Measurements from ENCODE around the gene FARSA. TPM values are rescaled to one million over a fixed set of nuclear protein-coding genes. Genes with fewer than 3 reads are reported as not detected.

The FARSA gene
- total RNA-seq, 1 experiment from 2014 or later, result 194 TPM

GRCh38 chr19:12881172-12881808 lies 52.2 kb downstream of the FARSA start, which contains the start of gene DNASE2:
Gene DNASE2 (minus strand): TSS chr19:12881449. CDS start chr19:12881375, 74 bp downstream.
- H3K27ac ChIP-seq (ENCODE audit: low read length), result no peak within 1 kb of the TSS
- H3K36me3 ChIP-seq (ENCODE audit: low read depth, low read length), result no peaks in the 10 kb centered on the region; the same call in 1 of the 2 replicates
- H3K4me3 ChIP-seq (ENCODE audit: low read length), result peak within 1 kb of the TSS; percentile 93
- H3K4me2 ChIP-seq (ENCODE audit: low read length), result peak within 1 kb of the TSS; percentile 93
- no peaks in the 10 kb centered on the region for H3K9me2 ChIP-seq (replicated peaks; ENCODE audit: low read length)
- ATAC-seq (peak; percentile 97), DNase-seq (peak; percentile 98)
- no peaks in the 10 kb centered on the region for H3F3A ChIP-seq (ENCODE audit: low read length, unreplicated experiment)
- peaks cover 7% of the 10 kb centered on the region; the same call in 1 of the 2 replicates for H3K4me1 ChIP-seq (ENCODE audit: insufficient read depth, low read length)
- intact Hi-C loops (cut with micrococcal nuclease), result no loop called here
- peak within 1 kb of the TSS; percentile 92 for H2AFZ ChIP-seq (ENCODE audit: low read length)
- TF ChIP-seq EZH2phosphoT487 (IDR thresholded peaks at IDR 0.05; ENCODE audit: borderline replicate concordance, low read length) (no peak), CTCF (conservative IDR thresholded peaks at IDR 0.05; ENCODE audit: low read depth, low read length) (no peak), EZH2 (IDR thresholded peaks at IDR 0.05; ENCODE audit: low read length, unreplicated experiment) (no peak)
- H3K9me3 ChIP-seq (ENCODE audit: low read length), result peaks cover 9% of the 10 kb centered on the region; the same call in 1 of the 2 replicates
- peak within 1 kb of the TSS; percentile 61 for H3K9ac ChIP-seq (ENCODE audit: low read length)
- POLR2A ChIA-PET (ENCODE audit: unreplicated experiment), result no interaction called here
- BruUV-seq (replicated peaks), result TSS peak; percentile 64
- H3K79me2 ChIP-seq (ENCODE audit: low read length), result 0 out of 2 replicates have a peak, but pooled peaks cover 4% of the 10 kb centered on the region
- no peaks in the 10 kb centered on the region for H4K20me1 ChIP-seq (ENCODE audit: low read length)
- H3K27me3 ChIP-seq (ENCODE audit: low read length), result peaks cover 9% of the 10 kb centered on the region; the same call in 1 of the 2 replicates
- CTCF ChIA-PET, result interaction anchor here (0.6 to 0.8 kb wide), 4 partner anchors 8 to 739 kb away, joined by 3 to 10 read pairs (median 4); no protein-coding TSS in a partner anchor

GRCh38 chr19:12880551-12881171 lies 52.9 kb downstream of the FARSA start:
- TSS peak; percentile 68 for BruUV-seq (replicated peaks)
- no peak for TF ChIP-seq CTCF (conservative IDR thresholded peaks at IDR 0.05; ENCODE audit: low read depth, low read length)
- no peak for TF ChIP-seq EZH2 (IDR thresholded peaks at IDR 0.05; ENCODE audit: low read length, unreplicated experiment)
- no peak for TF ChIP-seq EZH2phosphoT487 (IDR thresholded peaks at IDR 0.05; ENCODE audit: borderline replicate concordance, low read length)
- CTCF ChIA-PET, result interaction anchor here (0.5 to 0.8 kb wide), 3 partner anchors 16 to 1069 kb away, joined by 3 to 5 read pairs (median 3); no protein-coding TSS in a partner anchor
- Histone ChIP-seq H3K9me2 (replicated peaks; ENCODE audit: low read length) (no peaks in the 10 kb centered on the region), H3K9me3 (ENCODE audit: low read length) (peaks cover 9% of the 10 kb centered on the region; the same call in 1 of the 2 replicates), H3K27me3 (ENCODE audit: low read length) (peaks cover 9% of the 10 kb centered on the region; the same call in 1 of the 2 replicates), H3F3A (ENCODE audit: low read length, unreplicated experiment) (no peaks in the 10 kb centered on the region), H3K4me3 (ENCODE audit: low read length) (peak overlapping the region; percentile 93), H3K9ac (ENCODE audit: low read length) (peak overlapping the region; percentile 61), H3K4me1 (ENCODE audit: insufficient read depth, low read length) (peaks cover 7% of the 10 kb centered on the region; the same call in 1 of the 2 replicates), H3K79me2 (ENCODE audit: low read length) (0 out of 2 replicates have a peak, but pooled peaks cover 4% of the 10 kb centered on the region), H2AFZ (ENCODE audit: low read length) (peak overlapping the region; percentile 92), H3K27ac (ENCODE audit: low read length) (no peak overlapping the region), H4K20me1 (ENCODE audit: low read length) (no peaks in the 10 kb centered on the region), H3K36me3 (ENCODE audit: low read depth, low read length) (no peaks in the 10 kb centered on the region; the same call in 1 of the 2 replicates), H3K4me2 (ENCODE audit: low read length) (peak overlapping the region; percentile 93)
- ATAC-seq (peak; percentile 60), DNase-seq (peak; percentile 25)
- intact Hi-C loops (cut with micrococcal nuclease), result no loop called here
- POLR2A ChIA-PET (ENCODE audit: unreplicated experiment), result no interaction called here

All from PC-3 (cell line).